Measurements from ENCODE around the gene BIRC3.
A peak's percentile ranks its signal among the peaks of the same experiment; 100 is the strongest.

DNA sequence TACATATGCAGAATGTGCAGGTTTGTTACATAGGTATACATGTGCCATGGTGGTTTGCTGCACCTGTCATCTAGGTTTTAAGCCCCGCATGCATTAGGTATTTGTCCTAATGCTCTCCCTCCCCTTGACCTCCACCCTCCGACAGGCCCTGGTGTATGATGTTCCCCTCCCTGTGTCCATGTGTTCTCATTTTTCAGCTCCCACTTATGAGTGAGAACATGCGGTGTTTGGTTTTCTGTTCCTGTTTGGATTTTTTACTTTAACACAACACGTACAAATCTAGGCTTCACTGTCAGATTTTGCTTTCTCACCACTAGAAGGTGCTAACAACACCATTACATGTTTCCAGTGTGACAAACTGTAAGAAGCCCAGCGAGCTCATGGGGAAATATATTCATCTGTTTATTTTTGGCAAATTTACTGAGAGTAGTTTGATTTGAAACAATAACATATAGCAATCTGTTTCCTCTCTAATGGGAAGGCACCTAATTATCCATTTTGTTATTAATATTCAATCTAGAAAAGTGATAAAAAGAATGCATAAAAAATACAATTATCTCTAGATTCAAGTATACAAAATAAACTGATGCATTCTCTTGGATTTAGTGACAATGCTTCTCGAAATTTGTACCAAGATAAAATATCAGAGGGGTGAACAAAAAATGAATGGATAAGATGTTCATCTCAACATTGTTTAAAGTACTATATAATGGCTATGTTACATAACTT, 23.2 kb upstream of the BIRC3 start:
- TF ChIP-seq, protein P1, sequence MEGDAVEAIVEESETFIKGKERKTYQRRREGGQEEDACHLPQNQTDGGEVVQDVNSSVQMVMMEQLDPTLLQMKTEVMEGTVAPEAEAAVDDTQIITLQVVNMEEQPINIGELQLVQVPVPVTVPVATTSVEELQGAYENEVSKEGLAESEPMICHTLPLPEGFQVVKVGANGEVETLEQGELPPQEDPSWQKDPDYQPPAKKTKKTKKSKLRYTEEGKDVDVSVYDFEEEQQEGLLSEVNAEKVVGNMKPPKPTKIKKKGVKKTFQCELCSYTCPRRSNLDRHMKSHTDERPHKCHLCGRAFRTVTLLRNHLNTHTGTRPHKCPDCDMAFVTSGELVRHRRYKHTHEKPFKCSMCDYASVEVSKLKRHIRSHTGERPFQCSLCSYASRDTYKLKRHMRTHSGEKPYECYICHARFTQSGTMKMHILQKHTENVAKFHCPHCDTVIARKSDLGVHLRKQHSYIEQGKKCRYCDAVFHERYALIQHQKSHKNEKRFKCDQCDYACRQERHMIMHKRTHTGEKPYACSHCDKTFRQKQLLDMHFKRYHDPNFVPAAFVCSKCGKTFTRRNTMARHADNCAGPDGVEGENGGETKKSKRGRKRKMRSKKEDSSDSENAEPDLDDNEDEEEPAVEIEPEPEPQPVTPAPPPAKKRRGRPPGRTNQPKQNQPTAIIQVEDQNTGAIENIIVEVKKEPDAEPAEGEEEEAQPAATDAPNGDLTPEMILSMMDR (IDR thresholded peaks at IDR 0.05 in 8 of 11, conservative IDR thresholded peaks at IDR 0.05 in 3 of 11) = peak; percentile 41 to 76 (median 70)
- TF ChIP-seq POLR2A (IDR thresholded peaks at IDR 0.05) = no peak
- TF ChIP-seq POLR2AphosphoS5 (IDR thresholded peaks at IDR 0.05) = peak in 1 of 3 donors; percentile 54

All from spleen (tissue), 7 donors.